GM18868 (cell line): Measurements from ENCODE around the gene GARRE1.
"Not testable (repeated sequence)": the region's sequence is repeated elsewhere in the genome, so short reads cannot be mapped to it uniquely, and the experiment has no call there.

Experiments used
- ATAC-seq: cut with Tn5 transposase; IDR thresholded peaks from one replicate; pipeline ENCODE4 v1.9.1; 2021; ENCODE audit warnings: mild to moderate bottlenecking, moderate library complexity; ENCODE audit not compliant: unreplicated experiment

Gene GARRE1

GRCh38 chr19:34259367-34260095 is 5.2 kb downstream of the GARRE1 start:
- no peak for ATAC-seq

GRCh38 chr19:34260771-34261173 is 6.4 kb downstream of the GARRE1 start:
- no peak for ATAC-seq

GRCh38 chr19:34261334-34262109 is 7.2 kb downstream of the GARRE1 start:
- ATAC-seq: no peak

- ATAC-seq: no peak
Observed at GRCh38 chr19:34263745-34264237, 9.4 kb downstream of the GARRE1 start.

GRCh38 chr19:34265221-34265650 is 10.9 kb downstream of the GARRE1 start:
- no peak for ATAC-seq

GRCh38 chr19:34269081-34269480 is 14.7 kb downstream of the GARRE1 start:
- no peak for ATAC-seq

- ATAC-seq: peak; percentile 24
Observed at GRCh38 chr19:34269489-34269888, 15.1 kb downstream of the GARRE1 start.

GRCh38 chr19:34269968-34270621 is 15.7 kb downstream of the GARRE1 start:
- ATAC-seq: peak; percentile 73

- no peak for ATAC-seq
Observed at GRCh38 chr19:34273121-34273520, 18.8 kb downstream of the GARRE1 start.

GRCh38 chr19:34274284-34274826 is 20.0 kb downstream of the GARRE1 start:
- no peak for ATAC-seq

GRCh38 chr19:34274827-34275625 is 20.7 kb downstream of the GARRE1 start:
- ATAC-seq: no peak

- ATAC-seq: no peak
Observed at GRCh38 chr19:34275705-34276104, 21.4 kb downstream of the GARRE1 start.

- no peak for ATAC-seq
Observed at GRCh38 chr19:34276614-34277013, 22.3 kb downstream of the GARRE1 start.

- ATAC-seq: no peak
Observed at GRCh38 chr19:34277244-34277643, 22.9 kb downstream of the GARRE1 start.

- ATAC-seq: no peak
Observed at GRCh38 chr19:34278783-34279182, 24.4 kb downstream of the GARRE1 start.

- ATAC-seq: not testable (repeated sequence)
Observed at GRCh38 chr19:34281444-34281843, 27.1 kb downstream of the GARRE1 start.

GRCh38 chr19:34282611-34283519 is 28.5 kb downstream of the GARRE1 start:
- ATAC-seq: no peak

GRCh38 chr19:34284505-34284904 is 30.2 kb downstream of the GARRE1 start:
- no peak for ATAC-seq

- ATAC-seq: no peak
Observed at GRCh38 chr19:34287662-34288140, 33.3 kb downstream of the GARRE1 start.
